Measurements from ENCODE around the gene NGLY1. TPM values are rescaled to one million over a fixed set of nuclear protein-coding genes. Genes with fewer than 3 reads are reported as not detected.

NGLY1 gene
- total and polyA plus RNA-seq, 10 of the 15 experiments (the other 5 are each of a cell fraction or from before 2014, with no cell fraction given), result 29.8 to 73.5 (median 47.0) TPM

- DNase-seq (ENCODE audit: low read depth, low spot score) (no peak), ATAC-seq (no peak), FAIRE-seq (no peak)
- Histone ChIP-seq H3K27ac (ENCODE audit: control insufficient read depth, insufficient read depth) (no peak overlapping the region), H3K27me3 (replicated peaks in 1 of 2; ENCODE audit: control insufficient read depth in 2 of 2, insufficient read depth in 2 of 2, low read length in 1 of 2) (no peaks in the 10 kb centered on the region), H3K9me3 (replicated peaks; ENCODE audit: control insufficient read depth, insufficient read depth, low read length) (no peaks in the 10 kb centered on the region), H3K4me1 (ENCODE audit: control insufficient read depth, insufficient read depth, low read length) (peaks cover 4% of the 10 kb centered on the region; the same call in 1 of the 2 replicates), H3K79me2 (ENCODE audit: control insufficient read depth, insufficient read depth, low read length) (peaks cover 40% of the 10 kb centered on the region), H3K9ac (ENCODE audit: control insufficient read depth, insufficient read depth, low read length) (no peak overlapping the region), H3K36me3 (ENCODE audit: control insufficient read depth in 2 of 2, insufficient read depth in 2 of 2, low read length in 1 of 2) (no peaks in the 10 kb centered on the region), H3K4me2 (ENCODE audit: control insufficient read depth, insufficient read depth) (peak overlapping the region; percentile 84; the same call in 1 of the 2 replicates), H4K20me1 (ENCODE audit: control insufficient read depth, insufficient read depth) (no peaks in the 10 kb centered on the region), H3K4me3 (peak overlapping the region; percentile 78), H2AFZ (ENCODE audit: control insufficient read depth, low read depth, low read length) (no peak overlapping the region)
- 100% methylated on average over 3 of the region's 3 CpGs for WGBS (ENCODE audit: insufficient coverage, insufficient replicate concordance, low lambda C conversion rate, missing lambda C conversion rate)
- intact Hi-C loops (cut with micrococcal nuclease; ENCODE audit: unreplicated experiment), result no loop called here
- ChIA-PET RAD21 (ENCODE audit: unreplicated experiment) (interaction anchor here (1.6 kb wide), 1 partner anchor 139 kb away, joined by 5 read pairs; no protein-coding TSS in a partner anchor), SMC1A (ENCODE audit: uncharacterized antibody, unreplicated experiment) (interaction anchor here (1.2 to 4.3 kb wide), 3 partner anchors 14 to 128 kb away, joined by 3 to 23 read pairs (median 5); no protein-coding TSS in a partner anchor), POLR2A (interaction anchor here (0.6 kb wide), 2 partner anchors 24 to 127 kb away, joined by 3 read pairs; no protein-coding TSS in a partner anchor), CTCF (interaction anchor here (2.1 kb wide), 1 partner anchor 126 kb away, joined by 7 read pairs; no protein-coding TSS in a partner anchor)
- no TSS peak for BruUV-seq (replicated peaks)
- no peak for TF ChIP-seq CBFB (IDR thresholded peaks at IDR 0.05; ENCODE audit: low read depth)
- no peak for TF ChIP-seq WRNIP1 (IDR thresholded peaks at IDR 0.05; ENCODE audit: borderline replicate concordance, low read depth, low read length)
- TF ChIP-seq ZNF622 (IDR thresholded peaks at IDR 0.05), result no peak
- no peak for TF ChIP-seq GATAD2B (conservative IDR thresholded peaks at IDR 0.05; ENCODE audit: low read depth)
- no peak for TF ChIP-seq HSF1 (IDR thresholded peaks at IDR 0.05; ENCODE audit: low read depth, low read length)
- no peak for TF ChIP-seq RELB (IDR thresholded peaks at IDR 0.05; ENCODE audit: low read depth)
- TF ChIP-seq KLF5 (IDR thresholded peaks at IDR 0.05; ENCODE audit: partially characterized antibody), result no peak
- in situ Hi-C loops (cut with MboI), result loop anchor here (25.0 kb wide), 1 partner anchor 1850 kb away; the partner anchor contains the start of gene NR1D2
Measured at GRCh38 chr3:25787689-25788088, 4.4 kb upstream of the NGLY1 start.

Measured in GM12878 (cell line).